ENCODE results near the gene NAT10. TPM values are rescaled to one million over a fixed set of nuclear protein-coding genes. Genes with fewer than 3 reads are reported as not detected.

Gene NAT10
- total RNA-seq, 1 donor from 2014 or later: 32.2 TPM

- Mint-ChIP-seq H3K27ac (ENCODE audit: unreplicated experiment) (no peak overlapping the region), H3K9me3 (ENCODE audit: unreplicated experiment) (no peaks in the 10 kb centered on the region), H3K4me3 (ENCODE audit: unreplicated experiment) (no peak overlapping the region), H3K4me1 (ENCODE audit: low read depth, unreplicated experiment) (no peaks in the 10 kb centered on the region), H3K27me3 (ENCODE audit: low read depth, unreplicated experiment) (no peaks in the 10 kb centered on the region), H3K36me3 (ENCODE audit: low read depth, unreplicated experiment) (peaks cover 25% of the 10 kb centered on the region)
- no peak for DNase-seq (ENCODE audit: low read depth)
- TF ChIP-seq, protein P1, sequence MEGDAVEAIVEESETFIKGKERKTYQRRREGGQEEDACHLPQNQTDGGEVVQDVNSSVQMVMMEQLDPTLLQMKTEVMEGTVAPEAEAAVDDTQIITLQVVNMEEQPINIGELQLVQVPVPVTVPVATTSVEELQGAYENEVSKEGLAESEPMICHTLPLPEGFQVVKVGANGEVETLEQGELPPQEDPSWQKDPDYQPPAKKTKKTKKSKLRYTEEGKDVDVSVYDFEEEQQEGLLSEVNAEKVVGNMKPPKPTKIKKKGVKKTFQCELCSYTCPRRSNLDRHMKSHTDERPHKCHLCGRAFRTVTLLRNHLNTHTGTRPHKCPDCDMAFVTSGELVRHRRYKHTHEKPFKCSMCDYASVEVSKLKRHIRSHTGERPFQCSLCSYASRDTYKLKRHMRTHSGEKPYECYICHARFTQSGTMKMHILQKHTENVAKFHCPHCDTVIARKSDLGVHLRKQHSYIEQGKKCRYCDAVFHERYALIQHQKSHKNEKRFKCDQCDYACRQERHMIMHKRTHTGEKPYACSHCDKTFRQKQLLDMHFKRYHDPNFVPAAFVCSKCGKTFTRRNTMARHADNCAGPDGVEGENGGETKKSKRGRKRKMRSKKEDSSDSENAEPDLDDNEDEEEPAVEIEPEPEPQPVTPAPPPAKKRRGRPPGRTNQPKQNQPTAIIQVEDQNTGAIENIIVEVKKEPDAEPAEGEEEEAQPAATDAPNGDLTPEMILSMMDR (IDR thresholded peaks at IDR 0.05; ENCODE audit: insufficient read depth, low read depth, low read length): no peak
- TF ChIP-seq EZH2 (IDR thresholded peaks at IDR 0.05; ENCODE audit: insufficient read depth, low read length): no peak
- H3K27me3 ChIP-seq (ENCODE audit: insufficient read depth, low read length): no peaks in the 10 kb centered on the region
- no peak overlapping the region for H2AFZ ChIP-seq (ENCODE audit: low read depth, low read length)
- H3K9me3 ChIP-seq (ENCODE audit: insufficient read depth, low read depth, low read length): no peaks in the 10 kb centered on the region
- H3K4me1 ChIP-seq (ENCODE audit: insufficient read depth, low read length): no peaks in the 10 kb centered on the region
- H4K20me1 ChIP-seq (ENCODE audit: insufficient read depth, low read length): peaks cover 8% of the 10 kb centered on the region
- no peak overlapping the region for H3K9ac ChIP-seq (ENCODE audit: low read length)
- H3K27ac ChIP-seq (ENCODE audit: low read depth, low read length): no peak overlapping the region
- H3K4me3 ChIP-seq (ENCODE audit: insufficient read depth, low read depth, low read length): no peak overlapping the region
- FAIRE-seq: no peak
- no peak overlapping the region for H3K4me2 ChIP-seq (ENCODE audit: low read length)
- H3K36me3 ChIP-seq (ENCODE audit: insufficient read depth, low read length): peaks cover 59% of the 10 kb centered on the region
- H3K79me2 ChIP-seq (ENCODE audit: insufficient read depth, low read length): no peaks in the 10 kb centered on the region
Observed at GRCh38 chr11:34126959-34127848, 21.8 kb downstream of the NAT10 start.

GRCh38 chr11:34128824-34129223, 23.4 kb downstream of the NAT10 start:
- no peak for DNase-seq (ENCODE audit: low read depth)
- peaks cover 62% of the 10 kb centered on the region for H3K36me3 ChIP-seq (ENCODE audit: insufficient read depth, low read length)
- H3K4me1 Mint-ChIP-seq (ENCODE audit: low read depth, unreplicated experiment): no peaks in the 10 kb centered on the region
- H3K27me3 Mint-ChIP-seq (ENCODE audit: low read depth, unreplicated experiment): no peaks in the 10 kb centered on the region
- no peak overlapping the region for H3K4me3 Mint-ChIP-seq (ENCODE audit: unreplicated experiment)
- H3K9ac ChIP-seq (ENCODE audit: low read length): no peak overlapping the region
- H3K9me3 ChIP-seq (ENCODE audit: insufficient read depth, low read depth, low read length): no peaks in the 10 kb centered on the region
- no peak overlapping the region for H3K27ac Mint-ChIP-seq (ENCODE audit: unreplicated experiment)
- no peak for FAIRE-seq
- no peak overlapping the region for H3K4me2 ChIP-seq (ENCODE audit: low read length)
- H3K27ac ChIP-seq (ENCODE audit: low read depth, low read length): no peak overlapping the region
- H3K9me3 Mint-ChIP-seq (ENCODE audit: unreplicated experiment): no peaks in the 10 kb centered on the region
- TF ChIP-seq, protein P1 (IDR thresholded peaks at IDR 0.05; ENCODE audit: insufficient read depth, low read depth, low read length): no peak
- TF ChIP-seq EZH2 (IDR thresholded peaks at IDR 0.05; ENCODE audit: insufficient read depth, low read length): no peak
- no peaks in the 10 kb centered on the region for H3K27me3 ChIP-seq (ENCODE audit: insufficient read depth, low read length)
- no peaks in the 10 kb centered on the region for H3K79me2 ChIP-seq (ENCODE audit: insufficient read depth, low read length)
- no peak overlapping the region for H3K4me3 ChIP-seq (ENCODE audit: insufficient read depth, low read depth, low read length)
- H3K36me3 Mint-ChIP-seq (ENCODE audit: low read depth, unreplicated experiment): peaks cover 17% of the 10 kb centered on the region
- no peaks in the 10 kb centered on the region for H3K4me1 ChIP-seq (ENCODE audit: insufficient read depth, low read length)
- H2AFZ ChIP-seq (ENCODE audit: low read depth, low read length): no peak overlapping the region
- peaks cover 13% of the 10 kb centered on the region for H4K20me1 ChIP-seq (ENCODE audit: insufficient read depth, low read length)
